NB4 (cell line): ENCODE measurements around the gene CDKN2A.

Experiments
- MYC ChIP-seq: IDR thresholded peaks from 2 replicates; pipeline ENCODE4 v1.6.1; 2011; ENCODE audit warnings: low read depth, low read length
- POLR2A ChIP-seq: IDR thresholded peaks from 2 replicates; pipeline ENCODE4 v1.6.1; 2011; ENCODE audit warnings: mild to moderate bottlenecking; ENCODE audit not compliant: insufficient read length; ENCODE audit errors: extremely low read depth
- TF ChIP-seq, protein P1 (sequence below): IDR thresholded peaks from one replicate; pipeline ENCODE4 v1.5.1; 2012; ENCODE audit warnings: low read depth, low read length
- TF ChIP-seq, protein P2 (sequence below): IDR thresholded peaks from 2 replicates; pipeline ENCODE4 v1.6.1; 2011; ENCODE audit warnings: low read depth, low read length

DNA sequence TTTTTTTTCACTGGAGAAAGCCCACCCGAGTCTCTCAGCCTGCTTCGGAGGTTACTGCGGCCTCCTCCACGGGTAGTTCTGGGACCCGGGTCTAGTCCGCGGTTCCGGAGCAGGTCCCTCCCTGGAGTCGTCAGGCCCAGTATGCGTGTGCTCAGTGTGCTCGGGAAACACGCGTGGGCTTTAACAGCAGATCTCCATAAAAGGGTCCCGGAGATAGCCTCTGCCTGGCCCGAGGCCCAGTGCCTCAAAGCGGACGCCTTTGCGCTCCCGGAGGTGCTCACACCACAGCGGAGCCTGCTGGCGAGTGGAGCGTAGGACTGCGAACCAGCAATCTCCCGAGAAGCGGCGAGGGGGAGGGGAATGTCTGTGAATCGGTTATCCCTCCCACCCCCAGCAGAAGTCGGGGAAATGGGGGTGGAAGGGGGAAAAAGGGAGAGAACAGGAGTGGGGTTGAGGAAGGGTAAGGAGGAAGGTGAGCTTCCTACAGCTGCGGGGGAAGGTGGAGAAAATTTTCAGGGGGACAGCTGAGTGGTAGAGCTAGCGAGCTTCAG, 28.7 kb downstream of the CDKN2A start:
- TF ChIP-seq, protein P1, sequence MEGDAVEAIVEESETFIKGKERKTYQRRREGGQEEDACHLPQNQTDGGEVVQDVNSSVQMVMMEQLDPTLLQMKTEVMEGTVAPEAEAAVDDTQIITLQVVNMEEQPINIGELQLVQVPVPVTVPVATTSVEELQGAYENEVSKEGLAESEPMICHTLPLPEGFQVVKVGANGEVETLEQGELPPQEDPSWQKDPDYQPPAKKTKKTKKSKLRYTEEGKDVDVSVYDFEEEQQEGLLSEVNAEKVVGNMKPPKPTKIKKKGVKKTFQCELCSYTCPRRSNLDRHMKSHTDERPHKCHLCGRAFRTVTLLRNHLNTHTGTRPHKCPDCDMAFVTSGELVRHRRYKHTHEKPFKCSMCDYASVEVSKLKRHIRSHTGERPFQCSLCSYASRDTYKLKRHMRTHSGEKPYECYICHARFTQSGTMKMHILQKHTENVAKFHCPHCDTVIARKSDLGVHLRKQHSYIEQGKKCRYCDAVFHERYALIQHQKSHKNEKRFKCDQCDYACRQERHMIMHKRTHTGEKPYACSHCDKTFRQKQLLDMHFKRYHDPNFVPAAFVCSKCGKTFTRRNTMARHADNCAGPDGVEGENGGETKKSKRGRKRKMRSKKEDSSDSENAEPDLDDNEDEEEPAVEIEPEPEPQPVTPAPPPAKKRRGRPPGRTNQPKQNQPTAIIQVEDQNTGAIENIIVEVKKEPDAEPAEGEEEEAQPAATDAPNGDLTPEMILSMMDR = no peak
- TF ChIP-seq POLR2A (no peak), MYC (no peak)
- TF ChIP-seq, protein P2, sequence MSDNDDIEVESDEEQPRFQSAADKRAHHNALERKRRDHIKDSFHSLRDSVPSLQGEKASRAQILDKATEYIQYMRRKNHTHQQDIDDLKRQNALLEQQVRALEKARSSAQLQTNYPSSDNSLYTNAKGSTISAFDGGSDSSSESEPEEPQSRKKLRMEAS = no peak
